Breast epithelium (tissue), 4 donors: ENCODE data around the gene DSCAML1. TPM values are rescaled to one million over a fixed set of nuclear protein-coding genes. Genes with fewer than 3 reads are reported as not detected.

Experiments used
- DNase-seq, 2 donors: peaks; one replicate each; pipeline ENCODE4 v3.0.0-alpha.2; 2019; ENCODE audit warnings: low spot score in 2 of 2
- H3K27ac ChIP-seq, 2 donors: fragments of 200-600 bp; sonication (generic) in 1 of 2; one replicate each; pipeline ENCODE4 v1.5.1; 2016 to 2019; ENCODE audit warnings: mild to moderate bottlenecking in 1 of 2
- H3K27me3 ChIP-seq, 2 donors: fragments of 200-600 bp; sonication (generic) in 1 of 2; one replicate each; pipeline versions ENCODE4 v1.5.1 to v1.6.0; 2017 to 2019; ENCODE audit warnings: control low read depth in 1 of 2, mild to moderate bottlenecking in 1 of 2
- H3K36me3 ChIP-seq: fragments of 200-600 bp; one replicate; pipeline ENCODE4 v1.5.1; 2019
- H3K4me1 ChIP-seq, 2 donors: fragments of 200-600 bp; sonication (generic); one replicate each; pipeline ENCODE4 v1.5.1; 2016 to 2019; ENCODE audit warnings: control low read depth in 1 of 2
- H3K4me3 ChIP-seq, 3 donors: fragments of 200-600 bp; sonication (generic); 1 replicate in 2 of 3; 2 replicates in 1 of 3; pipeline ENCODE4 v1.5.1; 2016 to 2019; ENCODE audit warnings: mild to moderate bottlenecking in 3 of 3, moderate library complexity in 2 of 3
- H3K9me3 ChIP-seq, 2 donors: fragments of 200-600 bp; sonication (generic) in 1 of 2; one replicate each; pipeline ENCODE4 v1.5.1; 2016 to 2019; ENCODE audit warnings: control low read depth in 1 of 2
- POLR2A ChIP-seq: fragments of 450-650 bp; IDR thresholded peaks from one replicate; pipeline ENCODE4 v1.6.1; 2016; ENCODE audit warnings: antibody characterized with exemption, mild to moderate bottlenecking, moderate library complexity
- POLR2AphosphoS5 ChIP-seq, 3 donors: sonication (generic); formaldehyde crosslinking; IDR thresholded peaks; one replicate each; pipeline ENCODE4 v1.6.1; 2017; ENCODE audit warnings: antibody characterized with exemption in 3 of 3
- intact Hi-C: fragments of 100-400 bp; cut with DNase I; formaldehyde crosslinking; loops from one replicate; pipeline ENCODE4 v1.15.1; 2023; ENCODE audit warnings: low total_unique reads
- total RNA-seq, 3 donors: library from RNA; depleted of rRNA; stranded (reverse); fragments of >200 nt; gene quantifications; one replicate each; pipeline ENCODE4 v1.1.0, GENCODE V29; 2016
- TF ChIP-seq, protein P1 (sequence below), 3 donors: fragments of 450-650 bp; IDR thresholded peaks; one replicate each; pipeline ENCODE4 v1.5.1; 2016 to 2017; ENCODE audit warnings: antibody characterized with exemption in 3 of 3, mild to moderate bottlenecking in 3 of 3, moderate library complexity in 3 of 3

Gene DSCAML1
- total RNA-seq, 3 donors from 2014 or later = 0.33 to 1.8 (median 0.64) TPM

DNA sequence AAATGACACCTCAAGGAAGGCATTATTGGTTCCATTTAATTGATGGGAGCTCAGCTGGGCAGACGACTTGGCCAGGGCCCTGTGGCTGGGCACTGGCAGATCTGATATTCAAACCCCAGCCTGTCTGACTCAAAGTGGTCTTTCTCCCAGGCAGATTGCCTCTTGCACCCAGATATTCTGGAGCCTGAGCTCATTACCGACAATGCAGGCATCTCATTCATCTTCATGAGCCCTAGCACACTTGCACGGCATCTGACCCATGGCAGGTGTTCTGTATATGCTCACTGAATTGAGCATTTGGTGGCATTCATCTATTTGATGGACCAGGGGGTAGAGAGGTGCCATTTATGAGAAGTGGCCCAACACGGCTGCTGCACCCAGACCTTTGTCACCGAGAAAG is 193.1 kb downstream of the DSCAML1 start:
- Histone ChIP-seq H3K4me1 (no peaks in the 10 kb centered on the region), H3K27ac (no peak overlapping the region), H3K4me3 (no peak overlapping the region), H3K36me3 (no peaks in the 10 kb centered on the region), H3K9me3 (no peaks in the 10 kb centered on the region), H3K27me3 (peaks cover 0 to 3% of the 10 kb centered on the region in 2 donors)
- TF ChIP-seq POLR2AphosphoS5 (IDR thresholded peaks at IDR 0.05) (no peak), POLR2A (no peak)
- TF ChIP-seq, protein P1, sequence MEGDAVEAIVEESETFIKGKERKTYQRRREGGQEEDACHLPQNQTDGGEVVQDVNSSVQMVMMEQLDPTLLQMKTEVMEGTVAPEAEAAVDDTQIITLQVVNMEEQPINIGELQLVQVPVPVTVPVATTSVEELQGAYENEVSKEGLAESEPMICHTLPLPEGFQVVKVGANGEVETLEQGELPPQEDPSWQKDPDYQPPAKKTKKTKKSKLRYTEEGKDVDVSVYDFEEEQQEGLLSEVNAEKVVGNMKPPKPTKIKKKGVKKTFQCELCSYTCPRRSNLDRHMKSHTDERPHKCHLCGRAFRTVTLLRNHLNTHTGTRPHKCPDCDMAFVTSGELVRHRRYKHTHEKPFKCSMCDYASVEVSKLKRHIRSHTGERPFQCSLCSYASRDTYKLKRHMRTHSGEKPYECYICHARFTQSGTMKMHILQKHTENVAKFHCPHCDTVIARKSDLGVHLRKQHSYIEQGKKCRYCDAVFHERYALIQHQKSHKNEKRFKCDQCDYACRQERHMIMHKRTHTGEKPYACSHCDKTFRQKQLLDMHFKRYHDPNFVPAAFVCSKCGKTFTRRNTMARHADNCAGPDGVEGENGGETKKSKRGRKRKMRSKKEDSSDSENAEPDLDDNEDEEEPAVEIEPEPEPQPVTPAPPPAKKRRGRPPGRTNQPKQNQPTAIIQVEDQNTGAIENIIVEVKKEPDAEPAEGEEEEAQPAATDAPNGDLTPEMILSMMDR (IDR thresholded peaks at IDR 0.05) = no peak
- no peak for DNase-seq
- intact Hi-C loops = no loop called here

DNA sequence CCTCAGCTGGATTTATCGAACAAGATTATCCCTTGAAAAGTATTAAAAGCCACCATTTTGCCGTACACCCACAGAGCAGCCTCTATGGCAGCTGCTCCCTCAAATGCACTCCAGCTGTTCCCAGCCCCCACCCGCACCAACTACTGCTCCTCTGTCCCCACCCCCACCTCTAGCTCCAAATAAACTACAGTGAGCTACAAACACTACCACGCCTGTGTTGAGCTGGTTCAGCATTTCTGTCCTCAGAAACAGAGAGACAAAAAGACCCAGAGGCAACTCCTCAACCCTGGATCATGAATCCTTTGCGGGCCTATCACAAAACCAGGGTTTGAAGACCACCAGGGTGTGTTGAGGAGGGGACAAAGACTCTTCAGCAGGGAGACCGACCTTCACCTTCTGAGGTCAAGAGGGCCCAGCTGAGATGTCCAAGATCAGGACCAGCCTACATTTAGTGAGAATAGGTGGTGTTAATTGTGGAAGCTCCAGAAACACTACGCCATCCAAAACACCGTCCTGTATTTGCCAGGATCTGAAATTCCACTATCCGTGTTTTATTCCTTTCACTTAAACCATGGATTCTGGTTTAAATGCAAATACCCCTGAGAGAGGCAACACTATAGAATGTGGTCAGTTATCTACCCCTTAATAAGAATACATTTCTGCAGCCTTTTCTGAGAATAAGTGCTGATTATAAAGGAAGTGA is 195.9 kb downstream of the DSCAML1 start:
- no peak for DNase-seq
- Histone ChIP-seq H3K27me3 (peaks cover 0 to 3% of the 10 kb centered on the region in 2 donors), H3K4me1 (no peaks in the 10 kb centered on the region), H3K9me3 (no peaks in the 10 kb centered on the region), H3K27ac (no peak overlapping the region), H3K4me3 (no peak overlapping the region), H3K36me3 (no peaks in the 10 kb centered on the region)
- intact Hi-C loops = loop anchor here (2.0 kb wide), 1 partner anchor 42 kb away; no protein-coding TSS in a partner anchor
- TF ChIP-seq POLR2AphosphoS5 (IDR thresholded peaks at IDR 0.05) = no peak
- TF ChIP-seq, protein P1 (IDR thresholded peaks at IDR 0.05) = no peak
- TF ChIP-seq POLR2A = no peak

DNA sequence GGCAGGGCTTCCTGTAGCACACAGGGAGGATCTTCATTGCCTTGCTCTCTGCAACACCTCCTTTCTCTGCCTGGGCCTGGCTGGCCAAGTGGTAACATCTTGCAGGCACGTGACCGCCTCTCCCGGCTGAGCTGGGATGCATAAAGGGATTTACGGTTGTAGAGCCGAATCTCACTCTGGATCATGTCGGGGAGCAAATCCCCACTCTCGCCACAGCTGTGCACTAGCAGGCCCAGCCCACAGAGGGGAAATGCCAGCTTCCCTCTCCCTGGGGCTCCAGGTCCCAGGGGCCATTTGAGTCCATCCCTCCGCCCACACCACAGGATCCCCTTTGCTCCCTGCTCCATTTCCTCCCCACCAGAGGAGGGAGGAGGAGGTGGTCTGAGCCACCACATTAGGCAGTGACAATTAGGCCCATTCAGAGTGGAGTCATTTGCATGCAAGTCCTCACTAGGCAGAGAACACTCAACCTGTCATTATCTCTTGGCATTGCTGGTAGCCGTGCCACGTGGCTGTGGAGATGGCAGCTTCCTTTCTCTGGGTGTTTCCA is 196.7 kb downstream of the DSCAML1 start:
- Histone ChIP-seq H3K4me1 (no peaks in the 10 kb centered on the region), H3K27me3 (peaks cover 0 to 3% of the 10 kb centered on the region in 2 donors), H3K4me3 (no peak overlapping the region), H3K36me3 (no peaks in the 10 kb centered on the region), H3K9me3 (no peaks in the 10 kb centered on the region), H3K27ac (no peak overlapping the region)
- TF ChIP-seq POLR2A (no peak), POLR2AphosphoS5 (IDR thresholded peaks at IDR 0.05) (no peak)
- TF ChIP-seq, protein P1 (IDR thresholded peaks at IDR 0.05) = no peak
- no peak for DNase-seq
- intact Hi-C loops = loop anchor here (2.0 kb wide), 1 partner anchor 42 kb away; no protein-coding TSS in a partner anchor

DNA sequence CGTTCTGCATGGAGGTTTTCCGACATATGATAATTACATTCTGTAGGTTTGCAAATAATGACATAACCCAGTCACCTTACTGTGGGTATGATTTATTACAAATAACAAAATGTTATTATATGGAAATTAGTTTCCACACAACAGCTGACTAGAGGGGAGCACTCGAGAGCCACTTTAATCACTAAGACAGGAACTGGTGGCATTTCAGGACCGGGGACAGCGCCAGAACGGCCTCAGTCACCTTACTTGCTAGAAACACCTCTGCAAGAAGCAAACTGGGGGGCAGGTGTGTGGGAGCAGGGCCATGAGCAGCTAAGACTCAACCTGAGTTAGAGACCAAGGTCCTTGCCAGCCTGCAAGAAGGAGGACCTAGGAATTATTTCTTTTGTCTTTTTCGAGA is 199.9 kb downstream of the DSCAML1 start:
- TF ChIP-seq, protein P1 (IDR thresholded peaks at IDR 0.05) = no peak
- TF ChIP-seq POLR2AphosphoS5 (IDR thresholded peaks at IDR 0.05) (no peak), POLR2A (no peak)
- no peak for DNase-seq
- Histone ChIP-seq H3K36me3 (no peaks in the 10 kb centered on the region), H3K27me3 (peaks cover 0 to 3% of the 10 kb centered on the region in 2 donors), H3K4me1 (no peaks in the 10 kb centered on the region), H3K4me3 (no peak overlapping the region), H3K27ac (no peak overlapping the region), H3K9me3 (no peaks in the 10 kb centered on the region)
- intact Hi-C loops = no loop called here

DNA sequence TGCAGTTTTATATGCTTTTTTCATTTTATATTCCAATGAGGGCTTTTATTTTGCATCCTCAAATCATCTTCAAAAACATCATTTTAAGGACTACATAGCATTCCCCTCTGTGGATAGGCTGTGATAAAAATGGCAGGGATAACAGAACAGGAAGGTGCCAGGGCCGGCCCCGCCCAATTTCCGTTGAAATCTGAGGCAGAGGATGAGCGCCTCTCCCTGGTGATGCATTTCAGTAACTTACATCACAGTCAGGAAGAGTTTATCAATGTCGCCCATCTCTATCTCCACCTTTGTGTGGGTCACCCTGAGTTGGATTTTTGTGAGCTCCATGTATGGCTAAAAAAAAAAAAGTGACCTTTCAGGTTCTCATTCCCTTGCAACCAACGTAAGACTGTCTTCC is 201.6 kb downstream of the DSCAML1 start:
- H3K27ac ChIP-seq = no peak overlapping the region
- no peaks in the 10 kb centered on the region for H3K36me3 ChIP-seq
- intact Hi-C loops = no loop called here
- H3K27me3 ChIP-seq = peaks cover 0 to 3% of the 10 kb centered on the region in 2 donors
- DNase-seq = no peak
- no peaks in the 10 kb centered on the region for H3K4me1 ChIP-seq
- TF ChIP-seq POLR2A = no peak
- TF ChIP-seq POLR2AphosphoS5 (IDR thresholded peaks at IDR 0.05) = no peak
- TF ChIP-seq, protein P1 (IDR thresholded peaks at IDR 0.05) = no peak
- no peak overlapping the region for H3K4me3 ChIP-seq
- no peaks in the 10 kb centered on the region for H3K9me3 ChIP-seq
